ENCODE data around the gene HLA-C.
A peak's percentile ranks its signal among the peaks of the same experiment; 100 is the strongest.
"Not testable (repeated sequence)": the region's sequence is repeated elsewhere in the genome, so short reads cannot be mapped to it uniquely, and the experiment has no call there.

Gene HLA-C

DNA sequence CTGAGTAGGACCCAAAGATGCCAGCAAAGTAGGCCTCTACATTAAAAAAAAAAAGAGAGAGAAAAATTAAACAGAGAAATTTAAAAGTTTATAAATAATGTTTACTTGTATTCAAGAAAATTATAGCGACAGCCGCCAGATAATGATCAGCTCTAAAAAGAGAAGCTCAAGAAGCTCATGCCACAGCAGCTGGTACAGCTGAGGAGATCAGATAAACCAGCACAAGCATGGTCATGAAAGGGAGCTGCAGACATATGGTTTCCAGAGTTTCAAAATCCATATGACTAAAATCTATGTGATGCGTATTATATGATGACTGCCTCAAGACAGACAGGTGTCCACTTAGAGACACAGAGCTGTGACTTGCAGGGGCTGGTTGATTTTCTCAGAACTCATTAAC is 13.6 kb upstream of the HLA-C start:
- Histone ChIP-seq H3K36me3 (ENCODE audit: insufficient read depth, low read length) (no peaks in the 10 kb centered on the region), H3K27ac (no peak overlapping the region), H3K9me3 (ENCODE audit: low read depth, low read length) (no peaks in the 10 kb centered on the region), H3K4me3 (no peak overlapping the region), H3K9ac (ENCODE audit: insufficient read length) (no peak overlapping the region)
- no peak for DNase-seq (ENCODE audit: low read depth, low spot score)
- no peak for TF ChIP-seq EZH2 (IDR thresholded peaks at IDR 0.05)
- TF ChIP-seq FOXP2 (optimal IDR thresholded peaks at IDR 0.05; ENCODE audit: control extremely low read depth, extremely low read length, insufficient read depth), result no peak
- no peak for TF ChIP-seq POLR2AphosphoS5 (IDR thresholded peaks at IDR 0.05; ENCODE audit: borderline replicate concordance, low read depth, low read length)

GRCh38 chr6:31279647-31280046 is 7.8 kb upstream of the HLA-C start:
- H3K27ac ChIP-seq; H3K9me3 ChIP-seq (ENCODE audit: low read depth, low read length); H3K36me3 ChIP-seq (ENCODE audit: insufficient read depth, low read length): not testable (repeated sequence)

DNA sequence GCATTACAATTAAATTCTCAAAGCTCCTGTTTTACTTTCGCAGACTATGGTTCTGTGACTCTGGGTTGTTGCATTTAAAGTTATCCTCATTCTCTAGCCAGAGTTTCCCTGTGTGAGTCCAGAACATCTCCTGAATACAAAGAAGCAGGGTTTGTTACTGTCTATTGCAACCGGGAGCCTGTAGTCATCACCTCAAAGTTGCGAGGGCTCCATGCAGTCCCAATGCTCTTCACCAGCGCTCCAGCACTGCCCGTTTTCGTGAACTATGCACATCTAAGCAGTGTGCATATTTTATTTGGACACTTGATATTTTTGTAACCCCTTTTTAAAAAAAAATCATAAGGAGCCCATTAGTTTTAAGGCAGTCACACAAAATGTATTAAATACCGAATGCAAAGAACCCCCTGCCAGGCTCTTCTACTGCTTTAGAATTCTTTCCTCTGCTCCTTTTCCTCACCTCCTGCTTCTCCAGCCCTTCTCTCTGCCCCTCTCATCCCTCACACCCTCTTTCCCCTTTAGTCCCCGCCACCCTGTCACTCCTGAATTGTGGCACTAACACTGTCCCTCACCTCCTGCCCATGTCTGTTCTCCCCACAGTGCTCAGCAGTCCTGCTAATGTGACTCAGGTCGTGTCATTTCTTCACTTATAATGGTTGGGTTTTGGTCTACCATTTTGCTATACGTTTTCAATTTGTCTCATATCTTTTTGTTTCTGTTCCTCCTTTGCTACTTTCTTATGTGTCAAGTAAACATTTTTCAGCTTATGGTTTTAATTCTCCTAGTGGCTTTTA is 1.1 kb upstream of the HLA-C start:
- Histone ChIP-seq H3K9me3 (ENCODE audit: low read depth, low read length) (no peaks in the 10 kb centered on the region), H3K27ac (no peak overlapping the region), H3K9ac (ENCODE audit: insufficient read length) (no peak overlapping the region), H3K36me3 (ENCODE audit: insufficient read depth, low read length) (no peaks in the 10 kb centered on the region), H3K4me3 (no peak overlapping the region; the same call in 1 of the 2 replicates)
- no peak for DNase-seq (ENCODE audit: low read depth, low spot score)
- TF ChIP-seq FOXP2 (optimal IDR thresholded peaks at IDR 0.05; ENCODE audit: control extremely low read depth, extremely low read length, insufficient read depth) (no peak), POLR2AphosphoS5 (IDR thresholded peaks at IDR 0.05; ENCODE audit: borderline replicate concordance, low read depth, low read length) (no peak), EZH2 (IDR thresholded peaks at IDR 0.05) (no peak)

More at GRCh38 chr6:31279647-31280046, 7.8 kb upstream of the HLA-C start:
- not testable (repeated sequence) for H3K4me3 ChIP-seq; H3K9ac ChIP-seq (ENCODE audit: insufficient read length); DNase-seq (ENCODE audit: low read depth, low spot score)

DNA sequence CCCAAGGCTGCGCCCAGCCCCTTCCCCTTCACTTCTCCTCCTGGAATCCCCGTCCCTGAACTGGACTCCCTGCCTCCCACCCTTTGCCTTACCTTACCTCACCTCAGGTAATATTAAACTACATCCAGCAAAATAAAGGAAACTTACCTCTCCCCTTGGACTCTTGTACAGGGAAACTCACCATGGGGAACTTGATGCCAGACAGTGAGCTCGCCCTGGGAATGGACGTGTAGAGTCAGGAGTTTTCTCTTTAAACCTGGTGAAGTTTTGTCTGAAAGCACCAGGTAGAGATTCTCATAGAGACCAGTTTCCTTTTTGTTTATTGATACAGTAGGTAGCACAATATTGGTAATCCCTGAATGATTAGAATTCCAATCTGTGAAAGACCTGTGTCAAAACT is 544 bp upstream of the HLA-C start:
- no peak overlapping the region for H3K9ac ChIP-seq (ENCODE audit: insufficient read length)
- H3K27ac ChIP-seq, result no peak overlapping the region

DNA sequence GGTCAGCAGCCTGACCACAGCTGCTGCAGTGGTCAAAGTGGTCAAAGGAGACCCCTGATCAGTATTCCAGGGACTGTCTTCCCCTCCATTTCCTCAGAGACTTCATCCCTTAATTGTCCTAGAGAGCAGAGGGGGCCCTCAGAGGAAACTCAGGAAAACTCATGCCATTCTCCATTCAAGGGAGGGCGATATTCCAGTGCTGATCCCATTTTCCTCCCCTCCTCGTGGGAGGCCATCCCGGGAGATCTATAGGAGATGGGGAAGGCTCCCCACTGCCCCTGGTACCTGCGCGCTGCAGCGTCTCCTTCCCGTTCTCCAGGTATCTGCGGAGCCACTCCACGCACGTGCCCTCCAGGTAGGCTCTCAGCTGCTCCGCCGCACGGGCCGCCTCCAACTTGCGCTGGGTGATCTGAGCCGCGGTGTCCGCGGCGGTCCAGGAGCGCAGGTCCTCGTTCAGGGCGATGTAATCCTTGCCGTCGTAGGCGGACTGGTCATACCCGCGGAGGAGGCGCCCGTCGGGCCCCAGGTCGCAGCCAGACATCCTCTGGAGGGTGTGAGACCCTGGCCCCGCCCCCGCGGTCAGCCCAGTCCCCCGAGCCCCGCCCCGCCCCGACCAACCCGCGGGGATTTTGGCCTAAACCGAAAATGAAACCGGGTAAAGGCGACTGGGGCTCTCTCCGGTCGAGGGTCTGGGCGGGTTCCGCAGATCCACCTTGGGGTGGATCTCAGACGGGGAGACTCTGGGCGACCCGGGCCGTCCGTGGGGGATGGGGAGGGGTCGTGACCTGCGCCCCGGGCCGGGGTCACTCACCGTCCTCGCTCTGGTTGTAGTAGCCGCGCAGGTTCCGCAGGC is 878 bp downstream of the HLA-C start:
- peak overlapping the region; percentile 63 for H3K9ac ChIP-seq (ENCODE audit: insufficient read length)
- peak overlapping the region; percentile 94 for H3K4me3 ChIP-seq
- no peak for TF ChIP-seq EZH2 (IDR thresholded peaks at IDR 0.05)
- no peak for DNase-seq (ENCODE audit: low read depth, low spot score)
- no peak overlapping the region for H3K27ac ChIP-seq
- H3K36me3 ChIP-seq (ENCODE audit: insufficient read depth, low read length), result no peaks in the 10 kb centered on the region
- no peaks in the 10 kb centered on the region for H3K9me3 ChIP-seq (ENCODE audit: low read depth, low read length)

More for the DNA sequence above, 544 bp upstream of the HLA-C start:
- no peaks in the 10 kb centered on the region for H3K9me3 ChIP-seq (ENCODE audit: low read depth, low read length)
- peak overlapping the region; percentile 94 for H3K4me3 ChIP-seq
- DNase-seq (ENCODE audit: low read depth, low spot score), result no peak
- no peak for TF ChIP-seq FOXP2 (optimal IDR thresholded peaks at IDR 0.05; ENCODE audit: control extremely low read depth, extremely low read length, insufficient read depth)
- no peak for TF ChIP-seq EZH2 (IDR thresholded peaks at IDR 0.05)
- no peak for TF ChIP-seq POLR2AphosphoS5 (IDR thresholded peaks at IDR 0.05; ENCODE audit: borderline replicate concordance, low read depth, low read length)
- H3K36me3 ChIP-seq (ENCODE audit: insufficient read depth, low read length), result no peaks in the 10 kb centered on the region

DNA sequence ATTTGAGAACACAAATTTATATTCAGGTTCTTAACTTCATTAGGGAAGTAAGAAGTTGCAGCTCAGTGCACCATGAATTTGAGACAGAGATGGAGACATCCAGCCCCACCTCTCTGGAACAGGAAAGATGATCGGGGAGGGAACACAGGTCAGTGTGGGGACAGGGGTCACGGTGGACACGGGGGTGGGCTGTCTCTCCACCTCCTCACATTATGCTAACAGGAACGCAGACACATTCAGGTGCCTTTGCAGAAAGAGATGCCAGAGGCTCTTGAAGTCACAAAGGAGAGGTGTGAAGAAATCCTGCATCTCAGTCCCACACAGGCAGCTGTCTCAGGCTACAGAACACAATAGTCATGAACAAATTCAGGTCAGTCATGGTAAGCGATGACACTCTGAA is 3.1 kb downstream of the HLA-C start:
- Histone ChIP-seq H3K27ac (no peak overlapping the region), H3K9me3 (ENCODE audit: low read depth, low read length) (no peaks in the 10 kb centered on the region), H3K36me3 (ENCODE audit: insufficient read depth, low read length) (no peaks in the 10 kb centered on the region), H3K4me3 (no peak overlapping the region), H3K9ac (ENCODE audit: insufficient read length) (no peak overlapping the region)
- DNase-seq (ENCODE audit: low read depth, low spot score), result no peak
- TF ChIP-seq POLR2AphosphoS5 (IDR thresholded peaks at IDR 0.05; ENCODE audit: borderline replicate concordance, low read depth, low read length) (no peak), FOXP2 (optimal IDR thresholded peaks at IDR 0.05; ENCODE audit: control extremely low read depth, extremely low read length, insufficient read depth) (no peak), EZH2 (IDR thresholded peaks at IDR 0.05) (no peak)

GRCh38 chr6:31268369-31268765 is 3.5 kb downstream of the HLA-C start:
- H3K4me3 ChIP-seq, result no peak overlapping the region
- no peak overlapping the region for H3K27ac ChIP-seq
- DNase-seq (ENCODE audit: low read depth, low spot score), result no peak
- no peaks in the 10 kb centered on the region for H3K36me3 ChIP-seq (ENCODE audit: insufficient read depth, low read length)
- no peak for TF ChIP-seq POLR2AphosphoS5 (IDR thresholded peaks at IDR 0.05; ENCODE audit: borderline replicate concordance, low read depth, low read length)
- TF ChIP-seq FOXP2 (optimal IDR thresholded peaks at IDR 0.05; ENCODE audit: control extremely low read depth, extremely low read length, insufficient read depth), result no peak
- no peak for TF ChIP-seq EZH2 (IDR thresholded peaks at IDR 0.05)
- H3K9ac ChIP-seq (ENCODE audit: insufficient read length), result no peak overlapping the region
- H3K9me3 ChIP-seq (ENCODE audit: low read depth, low read length), result no peaks in the 10 kb centered on the region

DNA sequence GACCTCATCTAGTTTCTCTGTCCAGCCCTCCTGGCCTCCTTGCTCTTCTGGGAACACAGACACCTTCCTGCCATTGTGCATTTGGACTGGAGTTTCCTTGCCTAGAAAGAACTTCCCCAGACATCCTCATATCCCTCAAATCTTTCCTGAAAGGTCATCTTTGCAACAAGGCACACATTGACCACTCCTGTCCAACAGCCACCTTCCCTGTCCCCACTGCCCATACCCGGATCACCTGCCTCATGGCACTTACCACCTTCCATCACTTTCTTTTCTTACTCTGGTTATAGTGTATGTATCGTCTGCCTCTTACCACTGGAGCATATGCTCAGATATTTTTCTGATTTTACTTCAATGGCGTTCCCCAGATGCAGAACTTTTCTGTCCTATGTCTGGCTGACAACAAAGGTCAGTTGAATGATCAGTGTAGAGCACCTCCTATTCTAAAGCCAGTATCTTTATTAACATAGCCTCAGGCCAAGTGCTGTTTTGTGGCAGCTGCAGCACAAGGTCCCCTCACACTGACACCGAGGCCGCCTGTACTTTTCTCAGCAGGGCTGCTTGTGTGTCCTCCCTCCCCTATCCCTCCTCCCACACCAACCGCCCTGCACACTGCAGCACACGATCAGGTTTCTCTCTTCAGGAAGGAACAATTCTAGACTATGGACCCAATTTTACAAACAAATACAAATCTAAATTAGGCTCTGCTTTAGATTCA is 4.1 kb downstream of the HLA-C start:
- Histone ChIP-seq H3K9ac (ENCODE audit: insufficient read length) (no peak overlapping the region), H3K27ac (no peak overlapping the region), H3K36me3 (ENCODE audit: insufficient read depth, low read length) (no peaks in the 10 kb centered on the region), H3K9me3 (ENCODE audit: low read depth, low read length) (no peaks in the 10 kb centered on the region), H3K4me3 (no peak overlapping the region)
- DNase-seq (ENCODE audit: low read depth, low spot score), result no peak
- TF ChIP-seq EZH2 (IDR thresholded peaks at IDR 0.05) (no peak), FOXP2 (optimal IDR thresholded peaks at IDR 0.05; ENCODE audit: control extremely low read depth, extremely low read length, insufficient read depth) (no peak), POLR2AphosphoS5 (IDR thresholded peaks at IDR 0.05; ENCODE audit: borderline replicate concordance, low read depth, low read length) (no peak)

All from SK-N-MC (cell line).